ENCODE measurements around the gene CPNE8.

The CPNE8 gene

DNA sequence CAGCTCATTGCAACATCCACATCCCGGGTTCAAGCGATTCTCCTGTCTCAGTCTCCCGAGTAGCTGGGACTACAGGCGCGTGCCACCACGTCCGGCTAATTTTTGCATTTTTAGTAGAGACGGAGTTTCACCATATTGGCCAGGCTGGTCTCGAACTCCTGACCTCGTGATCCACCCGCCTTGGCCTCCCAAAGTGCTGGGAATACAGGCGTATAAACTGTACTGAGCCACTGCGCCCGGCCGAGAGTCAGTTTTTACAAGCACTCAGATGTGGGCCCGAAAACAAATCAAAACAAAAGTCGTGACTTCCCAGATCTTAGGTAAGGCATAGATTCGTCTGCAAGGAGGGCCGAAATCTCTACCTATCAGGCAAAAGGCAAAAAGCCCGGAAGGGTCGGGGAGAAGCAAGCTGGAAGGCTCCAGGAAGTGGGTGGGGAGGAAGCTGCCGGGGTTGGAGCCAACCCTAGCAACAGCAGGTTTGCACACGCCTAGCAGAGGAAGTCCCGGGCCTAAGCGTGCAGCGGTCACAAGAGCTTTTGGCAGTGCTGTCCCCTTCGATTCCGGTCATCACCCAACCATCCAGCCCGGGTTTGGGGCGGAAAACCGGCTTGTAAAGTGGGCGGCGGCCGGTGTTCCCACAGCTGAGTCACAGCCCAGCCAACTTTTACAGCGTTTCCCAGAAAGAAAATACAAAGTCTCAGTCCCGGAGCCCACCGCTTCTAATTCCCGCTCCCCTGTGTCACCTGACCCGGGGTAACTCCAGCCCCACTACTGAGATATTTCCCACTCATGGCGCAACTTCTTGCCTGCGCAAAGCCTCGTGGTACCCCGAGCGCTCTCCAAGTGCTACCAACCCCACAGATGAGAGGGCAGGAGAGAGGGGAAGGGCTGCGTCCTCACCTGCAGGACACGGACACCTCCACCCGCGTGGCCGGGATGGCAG, 583 bp downstream of the CPNE8 start:
- intact Hi-C loops (cut with DNase I), result loop anchor here (10.0 kb wide), 1 partner anchor 580 kb away; no protein-coding TSS in a partner anchor
- DNase-seq, result peak in 41 of 42 donors; percentile 7 to 84 (median 47)

DNA sequence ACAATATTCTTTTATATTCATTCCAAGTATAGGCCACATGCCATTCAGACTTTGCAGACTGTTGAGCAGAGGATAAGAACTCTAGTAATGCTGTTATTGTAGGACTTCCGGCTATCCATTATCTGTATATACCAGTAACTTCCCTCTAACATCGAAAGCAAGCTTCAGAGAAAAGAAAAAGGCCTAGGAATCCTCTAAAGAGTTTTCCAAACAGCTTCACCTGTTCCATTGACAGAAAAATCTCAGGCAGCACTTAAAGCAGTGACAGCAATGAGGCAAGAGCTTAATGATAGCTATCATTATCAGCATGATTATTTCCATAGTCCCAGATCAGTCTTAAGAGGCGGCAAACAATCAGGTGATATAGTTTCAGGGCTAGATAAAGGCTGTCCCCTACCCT, 1.8 kb downstream of the CPNE8 start:
- DNase-seq, result no peak
- intact Hi-C loops (cut with DNase I), result loop anchor here (10.0 kb wide), 1 partner anchor 579 kb away; no protein-coding TSS in a partner anchor

DNA sequence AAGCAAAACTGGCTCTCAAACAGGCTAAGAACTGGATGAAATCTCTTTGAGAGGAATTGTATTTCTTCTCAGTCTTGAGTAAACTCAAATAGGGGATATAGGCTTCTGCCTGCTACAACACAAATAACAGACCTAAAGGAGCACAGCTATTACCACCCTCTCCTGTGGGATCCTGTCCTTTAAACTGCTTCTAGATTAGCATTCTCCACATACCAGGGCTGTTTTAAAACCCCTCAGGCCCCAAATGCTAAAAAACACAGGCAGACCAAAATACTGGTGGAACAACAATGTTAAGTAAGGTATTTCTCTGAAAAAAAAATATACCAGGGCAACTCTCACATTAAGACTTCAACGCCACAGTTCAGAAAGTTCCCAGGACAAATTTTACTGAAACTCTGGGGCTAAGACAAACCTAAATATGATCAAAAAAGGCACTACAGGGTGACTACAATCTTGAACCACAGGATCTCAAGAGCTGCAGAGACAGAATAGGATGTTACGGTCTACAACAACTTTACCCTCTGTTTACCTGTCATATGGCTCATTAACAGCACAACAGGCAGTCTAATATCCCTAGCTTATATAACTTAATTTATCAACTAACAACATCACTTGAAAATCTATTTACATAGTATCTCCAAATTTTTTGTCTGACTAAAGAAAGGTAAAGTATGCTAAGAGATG, 7.2 kb downstream of the CPNE8 start:
- intact Hi-C loops (cut with DNase I), result no loop called here
- DNase-seq, result no peak

DNA sequence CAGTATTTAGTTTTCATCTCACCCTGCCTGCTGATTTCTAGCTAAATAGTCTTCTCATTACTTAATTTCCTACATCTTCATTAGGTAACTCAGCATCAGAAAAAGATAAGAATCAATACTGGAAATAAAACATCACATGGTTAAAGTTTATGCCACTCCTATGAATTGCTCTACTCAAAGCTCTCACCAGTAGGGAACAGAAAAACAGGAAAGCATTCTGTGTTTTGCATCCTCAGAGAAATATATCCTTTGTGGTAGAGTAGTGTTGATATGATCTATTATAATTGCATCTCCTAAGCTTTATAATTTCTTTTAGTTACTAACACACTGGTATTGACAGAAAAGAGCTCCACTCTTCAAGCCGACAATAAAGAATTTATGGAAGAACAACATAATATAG, 9.9 kb downstream of the CPNE8 start:
- intact Hi-C loops (cut with DNase I), result no loop called here
- no peak for DNase-seq

DNA sequence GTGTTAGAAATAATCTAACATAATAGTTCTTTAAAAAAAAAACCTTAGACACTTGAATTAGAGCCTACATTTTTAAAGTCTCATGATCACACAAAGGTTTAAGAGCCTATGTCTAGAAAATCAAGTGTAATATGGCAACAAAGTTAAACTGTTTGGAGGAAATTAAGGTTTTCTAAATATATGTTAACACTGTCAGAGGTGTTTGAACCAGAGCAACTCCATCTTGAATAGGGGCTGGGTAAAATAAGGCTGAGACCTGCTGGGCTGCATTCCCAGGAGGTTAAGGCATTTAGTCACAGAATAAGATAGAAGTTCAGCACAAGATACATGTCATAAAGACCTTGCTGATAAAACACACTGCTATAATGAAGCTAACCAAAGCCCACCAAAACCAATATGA, 12.4 kb downstream of the CPNE8 start:
- intact Hi-C loops (cut with DNase I), result no loop called here
- no peak for DNase-seq

DNA sequence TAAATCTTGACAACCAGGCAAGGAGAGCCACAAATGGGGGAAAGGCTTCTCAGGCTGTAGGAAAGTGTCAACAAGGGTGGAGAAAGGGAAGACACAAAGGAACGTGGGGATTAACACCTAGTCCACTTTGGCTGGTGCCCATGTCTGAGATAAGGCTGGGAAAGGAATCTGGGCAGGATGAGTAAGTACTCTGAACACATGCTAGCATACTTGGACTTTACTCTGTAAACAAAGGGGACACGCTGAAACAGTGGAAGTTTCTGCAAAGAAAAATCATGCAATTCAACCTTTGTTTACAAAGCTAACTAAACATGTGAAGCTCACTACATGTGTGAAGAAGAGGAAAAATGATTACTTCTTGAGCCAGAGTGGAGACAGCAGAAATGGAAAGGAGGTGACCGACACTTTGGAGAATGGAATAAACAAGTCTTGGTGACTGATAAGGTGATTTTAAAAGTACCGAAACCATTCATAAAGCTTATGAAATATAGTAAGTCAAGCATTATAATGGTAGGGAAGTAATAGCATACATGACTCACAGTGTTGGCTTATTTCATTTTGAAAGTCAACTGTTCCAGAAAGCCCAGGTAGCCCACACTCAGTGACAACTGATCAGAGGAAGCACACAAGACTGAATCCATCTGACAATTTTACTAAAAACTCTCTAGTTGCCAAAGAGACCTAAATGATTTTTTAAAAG, 13.2 kb downstream of the CPNE8 start:
- DNase-seq, result no peak
- intact Hi-C loops (cut with DNase I), result no loop called here

DNA sequence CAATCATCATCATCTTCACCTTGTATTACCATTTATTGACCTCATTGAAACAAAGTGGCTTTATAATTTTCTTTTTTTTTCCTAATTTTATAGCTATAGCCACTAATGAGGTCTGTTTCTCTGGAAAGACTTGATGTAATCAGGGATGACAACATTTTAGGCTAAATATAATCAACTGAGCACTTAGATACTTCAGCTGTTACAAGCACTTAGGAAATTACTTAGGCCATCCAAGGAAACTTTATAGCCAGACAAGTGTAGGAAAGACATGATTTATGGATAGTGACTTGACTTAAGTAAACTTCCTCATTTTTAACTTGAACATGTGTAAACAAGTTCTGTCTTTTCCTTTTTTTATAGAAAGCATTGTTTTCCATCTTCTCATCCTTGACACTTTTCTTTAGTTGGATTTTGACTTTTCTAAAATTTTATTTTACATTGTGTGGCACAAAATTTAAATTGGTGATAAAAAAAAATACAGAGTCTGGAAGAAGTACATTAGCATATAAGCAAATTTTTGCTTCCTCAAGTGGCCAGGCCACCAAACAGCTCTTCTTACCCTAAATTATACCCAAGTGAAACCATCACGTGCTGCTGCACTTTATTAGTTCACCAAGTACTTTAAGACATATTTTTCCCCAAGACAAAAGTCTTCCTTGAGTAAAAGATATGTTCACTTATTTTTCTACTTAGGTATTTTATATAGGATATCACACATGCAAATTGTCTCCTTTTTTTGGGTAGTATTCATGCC, 15.1 kb downstream of the CPNE8 start:
- intact Hi-C loops (cut with DNase I), result no loop called here

DNA sequence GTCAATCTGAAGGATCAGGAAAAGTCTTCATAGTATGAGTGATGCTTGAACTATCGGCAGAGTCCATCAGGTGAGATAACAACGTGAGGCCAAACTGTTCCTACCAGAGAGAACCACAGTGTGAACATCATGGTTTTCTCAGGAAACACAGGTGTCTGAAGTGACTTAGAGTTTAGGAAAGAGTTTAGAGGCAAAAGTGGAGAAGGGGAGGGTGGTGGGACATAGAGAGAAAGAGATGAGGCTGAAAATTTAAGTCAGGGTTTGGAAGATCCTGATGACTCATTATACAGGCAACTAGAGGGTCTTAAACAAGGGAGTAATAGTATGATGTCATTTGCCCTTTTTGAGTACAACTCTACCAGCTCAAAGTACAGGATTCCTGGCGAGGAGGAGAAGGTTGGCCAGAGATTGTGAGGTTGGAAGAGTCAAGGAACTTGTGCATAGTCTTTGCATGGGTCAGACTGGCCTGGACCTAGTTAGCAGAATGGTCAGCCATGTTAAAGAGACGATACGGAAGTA, 16.0 kb downstream of the CPNE8 start:
- DNase-seq, result no peak
- intact Hi-C loops (cut with DNase I), result no loop called here

More for the DNA sequence above, 15.1 kb downstream of the CPNE8 start:
- DNase-seq, result no peak

DNA sequence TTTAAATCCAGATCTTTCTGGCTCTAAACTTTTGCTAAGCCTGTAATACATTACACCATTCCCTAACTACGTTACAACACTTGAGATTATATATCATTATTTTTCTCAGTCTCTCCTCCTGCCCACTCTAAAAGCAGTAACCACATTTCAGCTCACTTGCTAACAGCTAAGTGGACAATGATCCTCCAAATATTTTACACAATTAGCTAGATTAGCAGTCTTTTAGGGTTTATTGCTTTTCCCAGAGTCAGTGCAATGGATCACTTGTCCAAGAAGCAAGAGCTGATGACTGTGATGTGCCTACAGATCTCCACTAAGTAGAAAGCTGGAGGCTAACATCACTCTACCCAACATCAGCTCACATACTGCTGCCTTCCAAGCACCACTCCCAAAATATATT, 17.6 kb downstream of the CPNE8 start:
- DNase-seq, result no peak
- intact Hi-C loops (cut with DNase I), result no loop called here

DNA sequence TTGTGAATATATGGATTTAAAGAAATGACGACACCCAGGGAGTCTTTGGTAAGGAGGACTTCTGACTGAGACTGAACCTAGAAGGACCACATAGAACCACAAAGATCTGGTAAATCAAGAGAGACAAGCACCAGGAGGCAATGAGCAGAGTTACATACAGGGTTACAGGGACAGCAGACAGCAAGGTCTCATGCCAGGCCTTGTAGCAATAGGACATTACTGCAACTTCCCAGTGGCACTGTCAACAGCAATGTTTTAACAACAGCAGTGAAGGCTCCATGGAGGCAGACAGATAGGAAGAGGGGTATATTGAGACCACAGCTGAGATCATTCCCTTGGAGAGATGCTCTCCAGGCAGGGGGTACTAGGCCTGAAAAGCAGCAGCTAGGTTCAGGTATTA, 18.5 kb downstream of the CPNE8 start:
- intact Hi-C loops (cut with DNase I), result no loop called here
- DNase-seq, result no peak

DNA sequence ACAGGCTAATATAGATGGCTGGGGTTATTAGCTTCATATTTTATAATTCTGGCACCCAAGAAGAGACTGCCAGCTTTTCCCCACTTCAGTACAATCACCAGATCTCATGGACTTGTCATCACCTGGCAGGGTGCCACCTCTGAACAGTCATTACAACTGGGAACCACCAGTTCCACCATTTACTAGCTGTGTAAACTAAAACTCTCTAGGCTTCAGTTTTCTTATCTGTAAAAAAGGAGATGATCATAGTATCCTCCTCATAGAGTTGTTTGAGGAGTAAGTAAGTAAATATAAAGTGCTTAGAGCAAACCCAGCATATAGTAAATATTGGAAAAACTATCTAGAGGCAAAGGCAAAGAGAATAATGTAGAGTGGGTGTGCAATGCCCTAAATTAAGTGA, 19.3 kb downstream of the CPNE8 start:
- intact Hi-C loops (cut with DNase I), result no loop called here
- DNase-seq, result peak in 1 of 42 donors; percentile 13

DNA sequence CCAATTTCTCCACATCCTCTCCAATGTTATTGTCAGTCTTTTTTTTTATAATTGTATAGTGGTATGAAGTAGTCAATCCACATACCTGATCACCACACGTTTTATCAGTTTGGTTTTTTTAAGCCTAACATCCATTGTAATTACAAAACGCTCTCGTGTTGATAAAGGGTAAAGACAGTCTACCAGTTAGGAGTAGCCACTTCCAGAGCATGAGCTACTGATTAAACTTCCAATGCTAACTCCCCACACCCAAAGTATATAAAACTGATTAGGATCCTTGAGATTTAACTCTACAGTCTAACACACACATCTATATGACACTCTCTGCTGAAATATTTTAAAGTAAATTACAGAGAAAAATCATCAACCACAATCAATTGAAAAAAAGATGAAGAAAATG, 20.7 kb downstream of the CPNE8 start:
- no peak for DNase-seq
- intact Hi-C loops (cut with DNase I), result no loop called here

DNA sequence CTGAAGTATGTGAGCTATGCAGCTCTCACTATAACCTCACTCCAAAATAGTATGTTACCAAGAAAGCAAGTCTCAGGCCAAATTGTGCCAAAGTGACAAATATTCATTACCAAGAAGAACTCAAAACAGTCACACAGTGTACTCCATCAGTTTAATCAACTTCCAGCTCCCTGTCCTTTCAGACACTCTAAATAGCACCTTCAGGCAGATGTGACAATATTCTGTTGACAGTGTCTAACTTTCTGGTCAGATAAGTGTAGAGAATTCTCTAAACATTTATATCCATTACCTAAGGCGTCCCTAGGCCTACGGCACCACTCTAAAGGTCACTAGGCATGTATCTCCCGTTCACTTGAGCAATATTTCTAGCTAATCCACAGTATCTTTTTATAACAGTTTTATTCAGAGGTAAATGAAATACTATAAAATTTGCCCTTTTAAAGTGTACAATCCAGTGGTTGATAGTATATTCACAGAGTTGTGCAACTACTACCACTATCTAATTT, 21.7 kb downstream of the CPNE8 start:
- intact Hi-C loops (cut with DNase I), result no loop called here
- no peak for DNase-seq

DNA sequence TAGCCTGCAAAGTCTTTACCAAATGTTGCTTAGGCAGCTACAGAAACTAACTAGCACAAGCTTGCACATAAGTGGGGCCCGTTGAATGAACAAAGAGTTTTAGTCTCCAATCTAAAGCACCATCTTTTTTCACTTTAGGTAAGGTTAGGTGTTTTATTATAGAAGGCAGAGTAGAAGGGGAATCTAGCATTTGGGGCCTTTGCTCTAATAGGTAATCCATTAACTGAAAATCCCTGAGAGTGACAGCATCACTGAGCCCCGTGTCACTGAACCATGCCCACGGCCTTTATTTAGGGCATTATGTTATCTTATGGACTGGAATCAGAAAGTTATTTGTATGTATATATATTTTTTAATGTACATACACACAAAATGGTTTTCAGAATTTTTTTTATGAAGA, 25.1 kb downstream of the CPNE8 start:
- no peak for DNase-seq
- intact Hi-C loops (cut with DNase I), result no loop called here

DNA sequence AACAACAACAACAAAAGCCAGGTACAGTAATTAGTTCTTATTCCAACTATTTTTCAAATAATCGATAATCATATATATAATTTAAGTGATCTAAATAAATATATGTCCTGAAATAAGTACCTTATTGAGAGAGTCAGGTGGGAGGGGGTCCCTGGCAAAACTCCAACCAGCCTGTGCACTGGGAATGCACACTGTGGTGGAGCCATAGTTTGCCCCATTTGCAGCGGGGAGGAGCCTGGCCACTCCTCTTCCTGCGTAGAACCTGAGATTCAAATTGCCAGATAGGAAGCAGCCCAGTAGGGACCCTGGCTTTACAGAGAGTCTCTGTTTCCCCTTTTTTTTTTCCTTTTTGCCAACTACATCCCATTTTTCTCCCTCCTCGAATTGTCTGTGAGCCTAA, 26.4 kb downstream of the CPNE8 start:
- intact Hi-C loops (cut with DNase I), result no loop called here
- DNase-seq, result no peak

DNA sequence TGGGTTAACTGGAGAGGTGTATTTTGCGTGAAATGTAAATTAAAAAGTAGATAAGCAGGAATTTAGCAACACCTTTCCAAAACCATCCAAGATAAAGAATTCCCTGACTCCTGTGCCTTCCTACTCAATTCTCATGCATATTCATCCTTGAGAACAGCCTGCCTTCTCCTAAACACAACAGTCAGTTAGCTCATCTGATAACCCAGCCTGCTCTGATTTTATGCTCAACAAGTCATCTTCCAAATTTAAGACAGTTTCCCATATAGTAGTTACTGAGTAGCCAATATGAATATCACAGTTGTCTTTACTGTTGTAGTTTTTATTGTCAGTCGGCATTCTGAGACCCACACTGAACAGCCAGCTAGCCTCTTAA, 27.1 kb downstream of the CPNE8 start:
- intact Hi-C loops (cut with DNase I), result no loop called here

DNA sequence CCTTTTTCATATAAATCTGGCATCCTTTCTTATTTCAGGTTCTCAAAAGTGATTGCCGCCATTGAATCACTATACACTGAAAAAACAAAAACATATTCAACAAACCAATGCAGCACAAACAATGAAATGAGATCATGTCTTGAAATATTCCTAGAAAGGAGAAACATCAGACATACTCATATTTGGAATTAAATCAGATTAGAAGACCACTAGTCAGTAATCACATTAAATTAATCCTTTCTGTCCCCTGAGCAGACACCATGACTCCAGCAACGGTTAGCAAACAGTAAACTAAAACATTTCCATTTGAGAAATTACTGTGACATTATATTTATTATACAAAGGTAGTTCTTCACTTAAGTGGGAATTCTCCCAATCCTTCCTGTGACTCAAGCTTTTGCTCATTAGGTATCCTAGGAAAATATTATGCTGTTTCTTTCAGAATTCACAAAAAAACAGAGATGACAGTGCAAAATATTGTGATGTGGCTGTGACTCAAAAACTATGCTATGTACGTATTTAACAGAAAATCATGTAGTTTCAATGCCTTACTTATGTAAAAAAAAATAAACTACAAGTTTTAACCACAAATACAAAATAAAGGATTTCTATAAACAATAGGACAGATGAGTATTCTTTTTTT, 29.7 kb downstream of the CPNE8 start:
- DNase-seq, result no peak
- intact Hi-C loops (cut with DNase I), result no loop called here

More for the DNA sequence above, 27.1 kb downstream of the CPNE8 start:
- peak in 2 of 42 donors; percentile 6 to 44 for DNase-seq

DNA sequence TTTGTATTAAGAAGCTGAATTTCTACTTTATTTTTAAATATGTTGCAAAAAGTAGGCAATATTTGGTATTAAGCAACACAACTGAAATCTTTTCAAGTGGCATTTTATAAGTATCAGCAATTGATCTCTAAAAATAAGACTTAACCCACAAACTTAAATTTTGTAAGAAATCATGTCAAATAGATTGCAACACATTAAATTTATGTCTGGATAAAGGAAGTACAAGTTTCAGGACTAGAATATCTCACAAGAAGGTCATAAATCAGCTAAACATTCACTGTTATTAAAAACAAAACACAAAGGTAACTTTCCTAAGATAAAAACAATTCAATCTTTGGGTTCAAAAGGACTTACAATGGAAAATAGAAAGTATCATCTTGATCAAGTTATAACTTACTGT, 32.8 kb downstream of the CPNE8 start:
- intact Hi-C loops (cut with DNase I), result no loop called here

More for the DNA sequence above, 32.8 kb downstream of the CPNE8 start:
- no peak for DNase-seq

Measured in head of caudate nucleus (tissue), 42 donors.